GM19467 (cell line): Measurements from ENCODE around the gene SYCP1.
A peak's percentile ranks its signal among the peaks of the same experiment; 100 is the strongest.
"Not testable (repeated sequence)": the region's sequence is repeated elsewhere in the genome, so short reads cannot be mapped to it uniquely, and the experiment has no call there.

Experiments
- ATAC-seq: cut with Tn5 transposase; IDR thresholded peaks from one replicate; pipeline ENCODE4 v1.9.1; 2021; ENCODE audit warnings: mild to moderate bottlenecking, moderate library complexity; ENCODE audit not compliant: unreplicated experiment

SYCP1 gene

DNA sequence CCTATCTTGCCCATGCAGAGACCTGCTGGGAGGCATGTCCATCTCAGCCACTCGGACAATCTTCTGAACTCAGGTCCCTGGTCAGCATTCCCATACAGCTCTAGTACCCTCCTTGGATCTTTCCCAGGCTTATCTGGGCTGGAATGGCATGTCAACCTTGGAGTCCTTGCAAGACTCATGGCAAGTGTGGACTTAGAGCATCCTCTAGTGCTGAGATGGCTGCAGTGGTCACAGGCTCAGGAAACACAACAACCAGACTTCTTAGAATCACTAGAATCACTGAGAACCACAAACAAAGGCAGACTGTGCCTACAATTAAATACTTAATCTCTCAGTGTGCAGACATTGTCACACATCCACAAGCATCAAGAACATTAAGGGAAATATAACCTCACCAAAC is 101.9 kb downstream of the SYCP1 start:
- no peak for ATAC-seq

- ATAC-seq: no peak
Observed at GRCh38 chr1:114959423-114959822, 104.8 kb downstream of the SYCP1 start.

GRCh38 chr1:114976891-114977290 is 122.2 kb downstream of the SYCP1 start:
- ATAC-seq: no peak

DNA sequence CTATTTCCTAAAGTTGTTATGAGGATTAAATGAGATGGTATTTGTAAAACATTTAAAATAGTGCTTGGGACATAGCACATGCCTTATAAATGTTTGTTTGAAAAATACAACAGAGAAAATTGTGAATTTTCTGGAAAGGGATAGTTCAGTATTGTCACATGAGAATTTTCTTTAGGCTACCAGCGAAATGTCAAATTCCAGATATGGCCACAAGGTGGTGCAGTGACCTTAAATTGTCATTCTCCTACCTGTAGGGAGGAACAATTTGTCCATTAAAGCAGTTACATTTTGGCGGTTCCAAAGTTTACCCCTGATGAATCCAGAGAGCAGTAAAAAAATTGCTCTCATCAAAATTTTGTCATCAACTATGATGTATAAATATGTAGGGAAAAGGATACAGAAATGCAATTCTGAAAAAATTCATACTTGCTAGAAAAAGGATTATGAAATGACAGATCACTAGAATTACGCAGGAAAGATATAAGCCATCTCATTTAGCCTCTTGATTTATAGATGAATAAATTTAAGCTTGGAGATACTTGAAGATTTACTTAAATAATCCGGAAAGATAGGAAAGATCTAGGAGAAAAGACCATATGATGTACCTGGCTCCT is 124.7 kb downstream of the SYCP1 start:
- ATAC-seq: peak; percentile 54

- no peak for ATAC-seq
Observed at GRCh38 chr1:114982251-114982650, 127.6 kb downstream of the SYCP1 start.

DNA sequence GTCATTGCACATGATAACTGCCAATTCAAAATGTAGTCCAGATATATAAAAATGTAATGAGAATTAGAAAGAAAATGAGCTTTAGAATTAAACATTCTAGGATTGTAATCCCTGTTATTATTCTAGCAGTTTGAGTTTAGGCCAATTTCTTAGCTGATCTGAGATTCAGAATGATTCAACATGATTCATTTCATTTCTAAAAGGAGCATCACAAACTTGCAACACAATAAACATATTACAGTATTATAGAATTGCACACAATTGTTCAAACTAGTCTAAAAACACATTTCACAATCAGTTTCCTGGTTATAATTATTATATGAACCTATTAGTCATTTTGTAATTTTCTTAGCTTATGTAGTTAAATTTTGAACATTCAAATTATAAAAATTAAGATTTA is 131.6 kb downstream of the SYCP1 start:
- ATAC-seq: no peak

DNA sequence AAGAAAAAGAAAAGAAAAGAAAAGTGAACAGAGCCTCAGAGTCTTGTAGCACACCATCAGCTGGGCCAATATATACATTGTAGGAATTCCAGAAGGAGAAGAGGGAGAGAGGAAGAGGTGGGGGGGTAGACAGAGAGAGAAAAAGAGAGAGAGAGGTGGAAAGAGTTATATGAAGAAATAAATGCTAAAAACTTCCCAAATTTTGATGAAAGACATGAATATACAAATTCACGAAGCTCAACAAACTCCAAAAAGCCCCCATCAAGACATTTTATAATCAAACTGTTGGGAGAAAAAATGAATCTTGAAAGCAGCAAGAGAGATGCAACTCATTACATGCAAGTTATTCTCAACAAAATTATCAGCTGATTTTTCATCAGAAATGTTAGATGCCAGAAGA is 133.4 kb downstream of the SYCP1 start:
- ATAC-seq: no peak

DNA sequence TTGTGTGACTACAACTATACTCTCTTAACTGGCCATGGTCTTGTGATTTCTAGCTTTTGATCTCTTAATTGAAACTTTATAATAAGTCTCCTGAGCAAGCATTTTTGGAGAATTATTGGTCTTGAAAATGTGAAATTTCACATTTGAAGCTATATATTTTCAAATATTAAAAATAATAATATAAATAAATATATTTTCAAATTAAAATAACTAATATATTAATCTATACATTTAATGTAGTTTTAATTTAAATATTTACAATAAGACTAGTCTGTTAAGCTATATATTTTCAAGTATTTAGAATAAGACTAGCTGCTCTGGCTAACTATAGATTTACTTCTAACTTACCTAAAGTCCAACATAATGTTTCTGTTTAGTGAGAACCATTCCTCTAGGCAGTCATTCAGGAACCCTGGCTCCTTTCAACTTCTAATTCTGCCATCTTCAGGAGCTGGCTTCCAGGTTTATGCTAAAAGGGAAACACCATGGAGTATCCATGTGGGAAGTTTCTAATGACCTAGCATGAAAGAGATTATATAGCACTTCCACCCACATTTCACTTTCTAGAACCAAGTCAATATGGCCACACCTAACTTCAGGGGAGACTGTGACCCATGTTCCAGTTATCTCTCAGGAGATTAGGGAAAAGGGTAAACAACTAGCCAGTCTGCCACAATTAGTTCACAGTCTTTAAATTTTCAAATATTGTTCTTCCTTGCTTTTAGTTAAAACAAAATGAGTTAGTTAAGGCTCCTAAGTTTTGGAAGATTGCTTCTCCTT is 143.0 kb downstream of the SYCP1 start:
- no peak for ATAC-seq

GRCh38 chr1:115006191-115006590 is 151.5 kb downstream of the SYCP1 start:
- ATAC-seq: no peak

GRCh38 chr1:115012006-115012405 is 157.3 kb downstream of the SYCP1 start:
- no peak for ATAC-seq

DNA sequence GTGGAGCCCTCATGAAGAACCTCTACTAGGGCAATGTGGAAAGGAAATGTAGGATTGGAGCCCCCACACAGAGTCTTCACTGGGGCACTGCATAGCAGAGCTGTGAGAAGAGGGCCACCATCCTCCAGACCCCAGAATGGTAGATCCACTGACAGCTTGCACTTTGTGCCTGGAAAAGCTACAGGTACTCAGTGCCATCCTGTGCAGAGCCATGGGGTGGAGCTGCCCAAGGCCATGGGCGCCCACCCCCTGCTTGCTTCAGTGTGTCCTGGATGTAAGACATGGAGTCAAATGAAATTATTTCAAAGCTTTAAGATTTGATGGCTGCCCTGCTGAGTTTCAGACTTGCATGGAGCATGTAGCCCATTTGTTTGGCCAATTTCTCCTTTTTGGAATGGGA is 157.8 kb downstream of the SYCP1 start:
- no peak for ATAC-seq

DNA sequence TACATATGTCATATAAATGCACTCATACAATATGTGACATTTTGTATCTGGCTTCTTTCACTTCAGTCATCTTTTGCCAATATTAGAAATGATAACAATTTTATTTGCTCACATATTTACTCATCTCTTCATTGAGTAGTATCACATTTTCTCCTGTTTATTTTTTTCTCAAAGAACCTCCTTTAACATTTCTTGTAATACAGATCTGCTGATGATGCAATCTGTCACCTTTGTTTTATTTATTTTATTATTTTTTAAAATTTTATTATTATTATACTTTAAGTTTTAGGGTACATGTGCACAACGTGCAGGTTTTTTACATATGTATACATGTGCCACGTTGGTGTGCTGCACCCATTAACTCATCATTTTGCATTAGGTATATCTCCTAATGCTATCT is 159.1 kb downstream of the SYCP1 start:
- no peak for ATAC-seq

GRCh38 chr1:115019549-115019948 is 164.9 kb downstream of the SYCP1 start:
- ATAC-seq: not testable (repeated sequence)

- no peak for ATAC-seq
Observed at GRCh38 chr1:115021145-115021544, 166.5 kb downstream of the SYCP1 start.

DNA sequence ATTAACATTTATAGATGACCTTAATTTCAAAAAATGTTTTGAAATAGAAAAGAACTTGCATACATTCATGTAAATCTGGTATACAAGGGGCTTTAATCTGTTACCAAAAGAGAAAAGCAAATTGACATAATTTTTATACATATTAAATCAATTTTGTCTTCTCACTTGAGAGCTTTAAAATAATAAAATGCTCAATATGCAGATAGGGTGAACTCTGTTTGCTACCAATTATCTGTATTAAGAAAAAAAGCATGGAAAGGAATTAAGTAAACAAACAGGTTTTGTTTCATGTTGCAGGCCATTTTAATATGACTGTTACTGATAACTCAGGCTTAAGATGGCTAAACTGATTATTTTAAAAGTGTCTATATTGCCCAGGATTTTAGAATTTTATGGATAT is 168.9 kb downstream of the SYCP1 start:
- ATAC-seq: no peak

DNA sequence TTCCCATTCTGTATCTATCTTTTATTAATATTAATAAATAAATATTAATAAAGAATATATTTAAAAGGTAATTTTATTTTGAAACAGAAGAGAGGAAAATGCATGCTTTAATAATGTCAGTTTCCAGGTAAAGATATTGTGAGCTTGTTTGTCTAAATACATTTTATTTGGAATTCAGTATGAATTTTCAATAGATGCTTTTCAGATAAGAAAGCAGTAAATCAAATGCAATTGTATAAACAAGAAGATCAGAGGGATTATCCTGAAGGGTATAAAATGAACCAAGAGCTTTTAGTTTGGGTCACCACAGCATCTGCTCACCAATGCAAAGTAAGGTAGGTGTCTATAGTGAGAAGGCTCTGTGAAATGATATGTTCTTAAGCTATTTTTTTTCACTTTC is 174.9 kb downstream of the SYCP1 start, which contains the start of gene TSHB:
Gene TSHB, plus strand, starts transcription at position 301 of the 400 bp plus-strand sequence. CDS start 3,537 bp downstream, outside the sequence.
- no peak for ATAC-seq

GRCh38 chr1:115031595-115031994 is 176.9 kb downstream of the SYCP1 start:
- ATAC-seq: no peak

- no peak for ATAC-seq
Observed at GRCh38 chr1:115035652-115036051, 181.0 kb downstream of the SYCP1 start.

- no peak for ATAC-seq
Observed at GRCh38 chr1:115036814-115037507, 182.3 kb downstream of the SYCP1 start.

GRCh38 chr1:115040501-115040900 is 185.8 kb downstream of the SYCP1 start:
- ATAC-seq: no peak

- ATAC-seq: no peak
Observed at GRCh38 chr1:115041654-115042053, 187.0 kb downstream of the SYCP1 start.
